Esophagus muscularis mucosa (tissue), 3 donors: ENCODE results near the gene MED13L.

ENCODE experiments used
- CTCF ChIP-seq, 3 experiments: fragments of 200-600 bp in 2 of 3; fragments of 450-650 bp in 1 of 3; sonication (generic) in 2 of 3; IDR thresholded peaks; one replicate each; pipeline ENCODE4 v1.5.1; 2017 to 2019; ENCODE audit warnings: antibody characterized with exemption in 3 of 3, mild to moderate bottlenecking in 2 of 3, moderate library complexity in 1 of 3
- POLR2AphosphoS5 ChIP-seq, 2 donors: sonication (generic); formaldehyde crosslinking; IDR thresholded peaks; one replicate each; pipeline ENCODE4 v1.6.1; 2017; ENCODE audit warnings: antibody characterized with exemption in 2 of 2

GRCh38 chr12:116137318-116137717 lies 140.2 kb downstream of the MED13L start:
- TF ChIP-seq CTCF (IDR thresholded peaks at IDR 0.05) (no peak), POLR2AphosphoS5 (IDR thresholded peaks at IDR 0.05) (no peak)
